Measurements from ENCODE around the gene CAMK2D.

DNA sequence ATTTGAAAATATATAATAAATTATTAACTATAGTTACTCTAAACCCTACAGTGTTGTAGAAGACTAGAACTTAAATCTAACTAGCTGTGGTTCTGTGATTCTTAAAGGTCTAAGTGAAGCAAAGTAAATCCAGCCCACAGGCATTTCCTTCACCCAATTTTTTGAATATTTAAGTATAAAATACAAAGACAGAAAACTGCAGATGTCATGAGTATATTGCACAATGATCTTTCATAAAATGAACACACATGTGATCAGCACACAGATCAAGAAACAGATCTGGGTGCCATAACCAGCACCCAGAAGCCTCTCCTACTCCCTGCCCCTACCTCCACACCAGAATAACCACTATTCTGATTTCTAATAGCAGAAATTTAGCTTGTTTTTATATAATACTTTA is 82.9 kb downstream of the CAMK2D start:
- TF ChIP-seq, protein P1, sequence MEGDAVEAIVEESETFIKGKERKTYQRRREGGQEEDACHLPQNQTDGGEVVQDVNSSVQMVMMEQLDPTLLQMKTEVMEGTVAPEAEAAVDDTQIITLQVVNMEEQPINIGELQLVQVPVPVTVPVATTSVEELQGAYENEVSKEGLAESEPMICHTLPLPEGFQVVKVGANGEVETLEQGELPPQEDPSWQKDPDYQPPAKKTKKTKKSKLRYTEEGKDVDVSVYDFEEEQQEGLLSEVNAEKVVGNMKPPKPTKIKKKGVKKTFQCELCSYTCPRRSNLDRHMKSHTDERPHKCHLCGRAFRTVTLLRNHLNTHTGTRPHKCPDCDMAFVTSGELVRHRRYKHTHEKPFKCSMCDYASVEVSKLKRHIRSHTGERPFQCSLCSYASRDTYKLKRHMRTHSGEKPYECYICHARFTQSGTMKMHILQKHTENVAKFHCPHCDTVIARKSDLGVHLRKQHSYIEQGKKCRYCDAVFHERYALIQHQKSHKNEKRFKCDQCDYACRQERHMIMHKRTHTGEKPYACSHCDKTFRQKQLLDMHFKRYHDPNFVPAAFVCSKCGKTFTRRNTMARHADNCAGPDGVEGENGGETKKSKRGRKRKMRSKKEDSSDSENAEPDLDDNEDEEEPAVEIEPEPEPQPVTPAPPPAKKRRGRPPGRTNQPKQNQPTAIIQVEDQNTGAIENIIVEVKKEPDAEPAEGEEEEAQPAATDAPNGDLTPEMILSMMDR (IDR thresholded peaks at IDR 0.05; ENCODE audit: borderline replicate concordance, extremely low read depth, low read length, poor library complexity, severe bottlenecking), result no peak
- no peak for TF ChIP-seq EZH2 (IDR thresholded peaks at IDR 0.05; ENCODE audit: borderline replicate concordance, low read depth, low read length, severe bottlenecking)

Data from DND-41 (cell line).